RWPE2 (cell line): ENCODE measurements around the gene EID3.
"Not testable (repeated sequence)": the region's sequence is repeated elsewhere in the genome, so short reads cannot be mapped to it uniquely, and the experiment has no call there.

Experiments
- ATAC-seq: fragments of 200-7000 bp; cut with Tn5 transposase; 3 replicates; pipeline ENCODE4 v1.9.1; 2021; ENCODE audit warnings: low read depth
- DNase-seq: peaks from one replicate; pipeline ENCODE4 v3.0.0-alpha.2; 2020; ENCODE audit warnings: low spot score
- H3K27ac ChIP-seq: fragments of 450-650 bp; 2 replicates; pipeline ENCODE4 v1.5.1; 2017; ENCODE audit warnings: mild to moderate bottlenecking; ENCODE audit not compliant: poor library complexity, severe bottlenecking
- H3K27me3 ChIP-seq: fragments of 250-450 bp; sonication (Bioruptor Pico); 2 replicates; pipeline ENCODE4 v1.5.1; 2021; ENCODE audit warnings: mild to moderate bottlenecking, moderate library complexity; ENCODE audit not compliant: insufficient read depth, poor library complexity, severe bottlenecking
- H3K36me3 ChIP-seq: fragments of 250-450 bp; sonication (Bioruptor Pico); 2 replicates; pipeline ENCODE4 v1.5.1; 2020; ENCODE audit warnings: low read depth, mild to moderate bottlenecking, moderate library complexity
- H3K4me1 ChIP-seq: fragments of 250-450 bp; sonication (Bioruptor Pico); 2 replicates; pipeline ENCODE4 v1.5.1; 2021; ENCODE audit warnings: mild to moderate bottlenecking, moderate library complexity; ENCODE audit not compliant: insufficient read depth, poor library complexity, severe bottlenecking
- H3K4me3 ChIP-seq: fragments of 250-450 bp; sonication (Bioruptor Pico); 2 replicates; pipeline ENCODE4 v1.5.1; 2021; ENCODE audit warnings: mild to moderate bottlenecking, moderate library complexity; ENCODE audit not compliant: severe bottlenecking
- H3K9me3 ChIP-seq: fragments of 250-450 bp; sonication (Bioruptor Pico); 2 replicates; pipeline ENCODE4 v1.5.1; 2021; ENCODE audit warnings: mild to moderate bottlenecking, moderate library complexity; ENCODE audit not compliant: severe bottlenecking
- CTCF ChIP-seq: fragments of 450-650 bp; IDR thresholded peaks from one replicate; pipeline ENCODE4 v1.5.1; 2017; ENCODE audit warnings: mild to moderate bottlenecking, moderate library complexity; ENCODE audit not compliant: poor library complexity, severe bottlenecking

Gene EID3

GRCh38 chr12:104319918-104320626 is 16.5 kb downstream of the EID3 start:
- H3K36me3 ChIP-seq: peaks cover 91% of the 10 kb centered on the region
- H3K9me3 ChIP-seq: no peaks in the 10 kb centered on the region
- DNase-seq (no peak), ATAC-seq (no peak)
- H3K27me3 ChIP-seq: no peaks in the 10 kb centered on the region
- no peak for TF ChIP-seq CTCF
- H3K4me3 ChIP-seq: no peak overlapping the region
- no peaks in the 10 kb centered on the region for H3K4me1 ChIP-seq
- no peak overlapping the region for H3K27ac ChIP-seq

GRCh38 chr12:104320627-104321024 is 17.1 kb downstream of the EID3 start:
- ATAC-seq (no peak), DNase-seq (no peak)
- H3K27ac ChIP-seq: no peak overlapping the region
- TF ChIP-seq CTCF: no peak
- no peaks in the 10 kb centered on the region for H3K4me1 ChIP-seq
- no peak overlapping the region for H3K4me3 ChIP-seq
- H3K36me3 ChIP-seq: peaks cover 91% of the 10 kb centered on the region
- no peaks in the 10 kb centered on the region for H3K9me3 ChIP-seq
- H3K27me3 ChIP-seq: no peaks in the 10 kb centered on the region

GRCh38 chr12:104321949-104322348 is 18.4 kb downstream of the EID3 start:
- no peak for DNase-seq
- Histone ChIP-seq H3K27ac (no peak overlapping the region), H3K4me1 (no peaks in the 10 kb centered on the region), H3K4me3 (no peak overlapping the region), H3K9me3 (no peaks in the 10 kb centered on the region), H3K36me3 (peaks cover 91% of the 10 kb centered on the region), H3K27me3 (no peaks in the 10 kb centered on the region)
- ATAC-seq: no peak
- no peak for TF ChIP-seq CTCF

GRCh38 chr12:104322533-104322932 is 19.0 kb downstream of the EID3 start:
- not testable (repeated sequence) for H3K27ac ChIP-seq, ATAC-seq

GRCh38 chr12:104323899-104324298 is 20.4 kb downstream of the EID3 start:
- Histone ChIP-seq H3K9me3 (no peaks in the 10 kb centered on the region), H3K27me3 (no peaks in the 10 kb centered on the region), H3K4me1 (no peaks in the 10 kb centered on the region), H3K4me3 (no peak overlapping the region), H3K27ac (no peak overlapping the region), H3K36me3 (peaks cover 91% of the 10 kb centered on the region)
- no peak for TF ChIP-seq CTCF
- ATAC-seq: no peak
- no peak for DNase-seq

More at GRCh38 chr12:104322533-104322932, 19.0 kb downstream of the EID3 start:
- not testable (repeated sequence) for H3K9me3 ChIP-seq, DNase-seq, H3K4me3 ChIP-seq, H3K4me1 ChIP-seq, H3K27me3 ChIP-seq
- H3K36me3 ChIP-seq: peaks cover 91% of the 10 kb centered on the region

GRCh38 chr12:104328278-104328677 is 24.7 kb downstream of the EID3 start:
- not testable (repeated sequence) for ATAC-seq, H3K9me3 ChIP-seq, H3K4me1 ChIP-seq, H3K27me3 ChIP-seq, H3K4me3 ChIP-seq, DNase-seq, H3K27ac ChIP-seq
- H3K36me3 ChIP-seq: peaks cover 96% of the 10 kb centered on the region
